NCI-H2081 treated with DMSO at 0.1 percent for 48 hours (cell line): ENCODE data around the gene MEGF11.
A peak's percentile ranks its signal among the peaks of the same experiment; 100 is the strongest.
"Not testable (repeated sequence)": the region's sequence is repeated elsewhere in the genome, so short reads cannot be mapped to it uniquely, and the experiment has no call there.

Experiments
- DNase-seq: peaks from one replicate; lab custom pipeline; 2025; lab: John Stamatoyannopoulos, UW

MEGF11 gene

DNA sequence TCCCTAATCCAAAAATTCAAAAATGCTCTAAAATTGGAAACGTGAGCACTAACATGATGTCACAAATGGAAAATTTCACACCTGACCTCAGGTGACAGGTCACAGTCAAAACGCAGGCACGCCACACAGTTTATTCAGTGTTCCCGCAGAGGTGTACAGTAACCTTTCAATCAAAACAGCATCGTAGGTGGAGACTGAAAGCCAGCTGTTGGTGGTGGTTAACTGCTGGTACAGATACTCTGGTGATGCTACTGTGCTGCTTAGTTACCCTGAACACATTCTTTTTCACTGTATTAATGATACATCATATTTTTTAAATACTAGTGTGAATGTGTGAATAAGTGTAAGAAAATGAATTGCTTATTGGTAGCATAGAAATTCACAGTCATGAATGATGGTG is 360.5 kb downstream of the MEGF11 start:
- no peak for DNase-seq

DNA sequence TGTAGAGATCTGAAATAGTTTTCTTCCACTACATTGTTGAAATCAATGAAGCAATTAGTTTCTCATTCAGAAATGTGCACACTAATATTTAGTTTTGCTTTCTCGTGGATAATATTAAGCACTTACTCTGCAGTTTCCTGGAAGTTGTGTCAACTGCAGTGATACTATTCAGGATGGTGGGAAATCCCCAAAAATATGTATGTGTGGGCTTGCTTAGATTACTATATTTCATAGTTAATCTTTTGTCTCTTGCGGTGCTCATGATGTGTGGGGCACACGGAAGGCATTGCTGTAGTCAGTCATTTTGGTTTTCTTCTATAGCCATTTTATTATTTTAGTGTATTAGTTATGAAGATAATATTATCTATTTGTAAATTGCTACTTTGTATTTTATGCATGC is 364.6 kb downstream of the MEGF11 start:
- no peak for DNase-seq

DNA sequence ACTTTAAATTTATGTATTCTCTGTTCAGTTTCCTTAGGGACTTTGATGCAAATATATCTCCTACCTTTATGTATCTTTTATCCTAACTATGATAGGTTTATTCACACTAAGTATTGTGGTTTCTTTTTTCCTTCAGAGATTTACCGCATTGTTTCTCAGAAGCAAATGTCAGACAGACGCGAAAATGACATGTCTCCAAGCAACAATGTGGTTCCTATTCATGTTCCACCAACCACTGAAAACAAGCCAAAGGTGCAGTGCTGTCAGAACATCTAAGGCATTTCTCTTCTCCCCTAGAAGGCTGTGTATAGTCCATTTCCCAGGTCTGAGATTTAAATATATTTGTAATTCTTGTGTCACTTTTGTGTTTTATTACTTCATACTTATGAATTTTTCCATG is 366.0 kb downstream of the MEGF11 start:
- no peak for DNase-seq

DNA sequence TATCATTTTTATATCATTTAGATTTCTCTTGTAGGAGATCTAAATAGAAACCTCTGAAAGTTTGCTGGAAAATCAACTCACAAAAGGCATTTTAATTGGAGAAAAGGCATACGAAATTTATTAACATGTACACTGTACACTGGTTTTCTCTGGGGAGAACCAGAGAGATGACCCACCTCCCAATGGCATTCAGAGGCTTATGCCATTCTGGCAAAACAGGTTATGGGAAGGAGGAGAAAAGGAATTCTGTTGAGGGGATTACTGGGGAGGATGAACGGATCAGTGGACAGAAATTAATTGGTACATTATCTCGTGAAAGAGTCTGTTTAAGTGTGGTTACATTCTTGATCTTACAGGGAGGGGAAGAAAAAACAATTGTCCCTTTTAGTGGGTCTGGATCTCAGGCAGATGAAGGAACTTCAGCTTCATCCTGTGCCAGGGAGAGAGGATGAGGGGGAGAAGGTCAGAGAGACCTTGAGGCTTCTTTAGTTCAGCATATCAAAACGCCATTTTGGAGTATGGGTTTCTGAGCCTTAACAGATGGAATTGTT is 367.8 kb downstream of the MEGF11 start:
- DNase-seq = no peak

DNA sequence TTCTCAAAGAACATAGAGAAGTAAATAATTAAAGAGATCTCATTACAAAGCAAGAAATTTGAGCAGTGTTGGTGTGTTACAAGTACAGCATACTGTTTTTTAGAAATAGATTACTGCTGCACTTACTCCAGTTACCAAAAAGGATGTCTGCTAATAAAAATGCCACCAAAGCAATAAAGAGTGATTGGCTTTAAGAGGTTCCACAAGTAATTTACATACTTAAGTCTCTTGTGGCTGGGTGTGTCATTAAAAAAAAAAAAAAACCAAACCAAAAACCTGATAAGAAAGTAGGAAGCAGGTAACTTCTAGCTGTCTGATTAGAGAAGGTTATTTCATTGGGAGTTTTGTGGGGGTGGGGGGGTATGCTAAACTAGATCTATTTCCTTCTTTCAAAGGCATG is 369.0 kb downstream of the MEGF11 start:
- no peak for DNase-seq

DNA sequence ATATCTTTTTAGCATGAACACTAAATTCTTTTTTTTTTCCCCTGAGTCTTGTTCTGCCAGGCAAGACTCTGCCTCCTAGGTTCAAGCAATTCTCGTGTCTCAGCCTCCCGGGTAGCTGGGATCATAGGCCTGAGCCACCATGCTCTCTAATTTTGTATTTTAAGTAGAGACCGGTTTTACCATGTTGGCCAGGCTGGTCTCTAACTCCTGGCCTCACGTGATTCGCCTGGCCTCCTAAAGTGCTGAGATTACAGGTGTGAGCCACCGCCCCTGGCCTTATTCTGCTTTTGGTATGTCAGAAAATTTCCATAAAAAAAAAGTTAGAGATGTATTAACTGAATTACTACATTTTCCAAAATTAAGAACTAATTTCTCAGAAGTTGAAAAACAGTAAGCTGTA is 370.0 kb downstream of the MEGF11 start:
- DNase-seq = no peak

DNA sequence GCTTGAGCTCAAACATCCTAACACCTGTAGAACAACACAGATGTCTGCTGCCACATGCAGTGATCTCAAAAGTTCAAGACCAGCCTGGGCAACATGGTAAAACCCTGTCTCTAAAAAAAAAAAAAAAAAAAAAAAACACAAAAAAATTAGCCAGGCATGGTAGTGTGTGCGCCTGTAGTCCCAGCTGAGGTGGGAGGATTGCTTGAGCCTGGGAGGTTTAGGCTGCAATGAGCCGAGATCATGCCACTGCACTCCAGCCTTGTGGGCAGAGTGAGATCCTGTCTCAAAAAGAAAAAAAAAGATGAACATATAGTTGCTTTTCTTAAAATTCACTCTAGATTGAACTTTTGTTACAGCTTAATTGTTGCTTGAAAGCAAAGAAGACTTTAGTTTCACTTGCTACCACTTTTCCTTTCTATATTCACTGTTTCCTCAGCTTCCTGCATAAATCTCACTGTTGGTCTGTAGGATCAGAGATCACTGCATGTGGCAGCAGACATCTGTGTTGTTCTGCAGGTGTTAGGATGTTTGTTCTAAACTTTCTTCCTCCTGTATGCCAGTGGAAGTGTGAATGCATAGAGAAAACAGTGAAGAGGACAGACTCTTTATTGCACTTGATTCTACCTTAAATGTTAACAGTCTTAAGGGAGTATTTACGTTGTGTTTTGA is 371.6 kb downstream of the MEGF11 start:
- DNase-seq = no peak

DNA sequence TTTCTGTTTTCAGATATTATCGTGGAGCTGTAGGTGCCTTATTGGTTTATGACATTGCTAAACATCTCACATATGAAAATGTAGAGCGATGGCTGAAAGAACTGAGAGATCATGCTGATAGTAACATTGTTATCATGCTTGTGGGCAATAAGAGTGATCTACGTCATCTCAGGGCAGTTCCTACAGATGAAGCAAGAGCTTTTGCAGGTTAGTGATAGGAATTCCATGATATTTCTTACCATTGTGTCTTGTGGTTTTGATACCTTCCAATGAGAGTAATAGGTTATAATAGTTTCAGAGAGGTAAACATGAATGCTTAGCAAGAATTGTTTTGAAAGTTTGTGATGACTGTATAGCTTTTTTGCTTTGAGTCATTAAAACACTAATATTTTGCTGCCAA is 375.8 kb downstream of the MEGF11 start:
- DNase-seq = no peak

DNA sequence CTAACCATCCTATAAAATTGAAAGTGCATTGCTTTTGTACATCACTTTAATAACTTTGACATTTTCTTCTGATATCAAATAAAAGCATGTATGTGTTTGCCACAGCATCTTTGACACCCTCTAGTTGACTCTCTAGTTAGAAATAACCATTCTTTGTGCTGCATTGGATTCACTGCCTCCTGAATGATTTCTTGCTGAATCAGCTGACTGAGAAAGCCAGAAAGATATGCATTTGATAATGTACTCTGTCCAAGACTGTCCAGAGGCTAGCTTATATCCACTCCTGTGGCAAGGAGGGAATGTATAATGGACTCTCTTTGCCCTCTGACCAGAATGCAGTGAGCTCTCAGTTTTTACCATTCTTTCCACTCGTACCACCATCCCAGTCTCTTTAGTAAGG is 378.1 kb downstream of the MEGF11 start:
- no peak for DNase-seq

DNA sequence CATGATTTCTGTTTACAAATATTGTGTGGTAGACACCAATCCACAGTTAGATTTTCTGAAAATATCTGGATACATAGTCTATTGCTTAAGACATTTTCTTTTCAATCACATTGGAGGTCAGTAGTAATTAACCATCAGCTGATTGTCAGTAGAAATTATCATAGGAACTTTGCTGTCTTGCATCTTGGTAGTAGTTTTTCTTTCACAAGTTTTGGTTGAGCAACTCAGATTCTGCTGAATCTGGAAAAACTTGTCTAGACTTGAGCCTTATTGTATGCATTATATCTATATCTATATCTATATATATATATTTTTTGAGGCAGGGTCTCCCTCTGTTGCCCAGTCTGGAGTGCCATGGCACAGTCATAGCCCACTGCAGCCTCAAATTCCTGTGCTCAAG is 380.3 kb downstream of the MEGF11 start:
- DNase-seq = no peak

DNA sequence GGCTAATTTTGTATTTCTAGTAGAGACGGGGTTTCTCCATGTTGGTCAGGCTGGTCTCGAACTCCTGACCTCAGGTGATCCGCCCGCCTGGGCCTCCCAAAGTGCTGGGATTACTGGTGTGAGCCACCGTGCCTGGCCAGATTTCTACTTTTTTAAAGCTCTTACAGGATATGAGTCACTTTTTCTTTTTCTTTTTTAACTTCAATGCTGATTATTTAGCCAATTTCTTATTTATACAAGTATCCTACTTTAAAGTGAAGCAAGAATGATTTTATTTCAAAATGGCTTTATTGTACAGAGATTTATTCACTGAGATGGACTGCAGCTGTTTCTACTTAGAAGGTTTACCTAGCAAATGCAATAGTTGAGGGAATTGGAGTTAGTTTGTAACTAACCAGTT is 381.0 kb downstream of the MEGF11 start:
- DNase-seq = not testable (repeated sequence)

DNA sequence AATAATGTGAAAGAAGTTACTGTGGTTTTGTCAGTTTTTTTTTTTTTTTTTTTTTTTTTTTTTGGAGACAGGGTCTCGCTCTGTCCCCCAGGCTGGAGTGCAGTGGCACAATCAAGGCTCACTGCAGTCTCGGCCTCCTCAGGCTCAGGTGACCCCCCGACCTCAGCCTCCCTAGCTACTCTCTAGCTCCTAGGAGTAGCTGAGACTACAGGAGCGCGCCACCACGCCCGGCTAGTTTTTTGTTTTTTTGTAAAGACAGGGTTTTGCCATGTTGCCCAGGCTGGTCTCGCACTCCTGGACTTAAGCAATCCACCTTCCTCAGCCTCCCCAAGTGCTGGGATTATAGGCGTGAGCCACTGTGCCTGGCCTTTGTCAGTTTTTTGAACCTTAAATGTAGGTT is 381.7 kb downstream of the MEGF11 start:
- DNase-seq = not testable (repeated sequence)

DNA sequence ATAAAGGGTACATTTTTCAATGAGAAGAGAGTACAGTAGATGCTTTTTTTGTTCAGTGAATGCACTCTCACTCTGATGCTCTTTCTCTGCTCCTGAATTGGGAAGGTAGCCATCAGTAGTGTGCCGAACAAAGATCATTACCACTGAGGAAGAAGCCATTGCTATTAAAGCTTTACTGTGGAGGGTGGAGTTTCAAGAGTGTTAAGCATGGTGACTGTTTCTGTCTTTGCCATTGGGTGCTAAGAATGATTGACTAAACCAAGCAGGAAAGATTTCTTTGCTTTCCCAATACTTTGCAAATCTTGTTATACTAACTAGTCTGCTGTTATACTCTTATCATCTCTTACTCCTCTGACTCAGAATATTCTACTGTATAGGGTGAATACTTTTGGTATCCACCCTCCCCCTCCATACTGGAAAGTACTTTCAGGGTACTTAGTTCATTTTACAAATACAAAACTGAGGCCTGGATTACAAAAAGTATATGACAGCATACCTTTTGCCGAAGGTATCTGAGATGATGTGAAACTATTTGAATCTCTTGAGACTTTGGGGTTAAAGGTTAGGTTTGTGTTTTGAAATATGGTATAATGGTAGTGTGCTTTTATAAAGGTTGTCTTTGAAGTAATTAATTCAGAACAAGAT is 382.5 kb downstream of the MEGF11 start:
- DNase-seq = no peak

DNA sequence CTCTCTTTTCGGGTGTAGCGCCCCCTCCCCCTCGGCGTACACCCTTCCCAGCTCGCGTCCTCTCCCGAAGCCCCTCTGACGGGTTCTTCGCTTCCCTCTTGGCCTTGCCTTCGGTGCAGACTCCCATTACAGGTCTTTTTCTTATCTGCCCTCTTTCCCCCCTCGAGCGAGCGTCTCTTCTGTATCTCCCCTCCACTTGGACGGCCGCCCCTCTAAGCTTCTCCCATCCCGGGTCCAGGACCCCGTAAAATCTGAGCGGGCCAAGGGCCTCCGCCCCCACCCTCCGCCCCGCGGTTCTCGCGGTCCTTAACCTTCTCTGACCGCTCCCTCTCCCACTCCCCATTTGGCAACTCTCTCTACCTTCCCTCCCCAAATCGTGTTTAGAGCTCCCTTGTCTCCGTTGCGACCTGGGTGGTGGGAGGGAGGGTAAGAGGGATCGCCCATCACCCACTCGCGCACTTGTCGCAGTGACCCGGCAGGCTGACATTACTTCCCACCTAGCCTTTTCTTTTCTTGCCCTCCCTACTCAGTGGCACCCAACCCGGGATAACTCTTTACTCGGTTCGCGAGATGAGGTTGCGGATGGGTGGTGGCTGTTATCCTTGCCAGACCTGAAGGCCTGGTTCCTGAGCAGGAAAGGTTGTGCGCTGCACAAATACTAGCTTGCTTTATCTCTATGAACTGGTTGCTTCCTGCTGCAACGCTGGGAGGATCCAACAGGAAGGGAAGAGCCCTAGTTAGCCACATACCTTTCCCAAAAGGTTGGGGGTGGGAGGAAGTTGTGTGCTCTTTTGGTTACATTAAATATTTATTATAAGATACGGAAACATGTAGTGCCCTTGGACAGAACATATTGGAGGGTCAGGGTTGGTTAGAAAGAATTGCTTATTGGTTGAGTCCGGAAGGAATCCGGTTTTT is 383.3 kb downstream of the MEGF11 start:
- DNase-seq = no peak

DNA sequence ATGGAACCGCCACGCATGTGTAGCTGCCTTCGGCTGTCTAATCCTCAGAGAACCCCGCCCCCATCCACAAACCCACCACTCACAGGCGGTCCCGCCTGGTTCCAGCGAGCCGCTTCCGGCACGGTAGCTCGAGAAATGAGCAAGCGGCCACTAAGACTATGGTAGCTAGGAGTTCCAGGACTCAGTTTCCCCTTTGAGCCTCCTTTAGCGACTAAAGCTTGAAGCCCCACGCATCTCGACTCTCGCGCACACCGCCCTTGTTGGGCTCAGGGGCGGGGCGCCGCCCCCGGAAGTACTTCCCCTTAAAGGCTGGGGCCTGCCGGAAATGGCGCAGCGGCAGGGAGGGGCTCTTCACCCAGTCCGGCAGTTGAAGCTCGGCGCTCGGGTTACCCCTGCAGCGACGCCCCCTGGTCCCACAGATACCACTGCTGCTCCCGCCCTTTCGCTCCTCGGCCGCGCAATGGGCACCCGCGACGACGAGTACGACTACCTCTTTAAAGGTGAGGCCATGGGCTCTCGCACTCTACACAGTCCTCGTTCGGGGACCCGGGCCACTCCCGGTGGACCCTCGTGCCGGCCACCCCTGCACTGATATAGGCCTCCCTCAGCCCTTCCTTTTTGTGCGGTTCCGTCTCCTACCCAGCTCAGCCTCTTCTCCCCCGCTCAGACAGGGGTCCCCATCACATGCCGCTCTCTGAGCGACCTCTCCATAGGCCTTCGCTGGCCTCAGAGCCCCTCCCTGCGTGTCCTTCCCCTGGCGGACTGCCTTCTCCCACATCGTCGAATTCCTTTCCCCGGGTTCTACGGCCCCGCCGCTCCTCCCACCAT is 384.2 kb downstream of the MEGF11 start, which contains the start of gene RAB11A:
Gene RAB11A (plus strand): TSS at position 366 of the 828 bp plus-strand sequence. CDS start 95 bp downstream, at position 461.
- DNase-seq = peak; percentile 86

DNA sequence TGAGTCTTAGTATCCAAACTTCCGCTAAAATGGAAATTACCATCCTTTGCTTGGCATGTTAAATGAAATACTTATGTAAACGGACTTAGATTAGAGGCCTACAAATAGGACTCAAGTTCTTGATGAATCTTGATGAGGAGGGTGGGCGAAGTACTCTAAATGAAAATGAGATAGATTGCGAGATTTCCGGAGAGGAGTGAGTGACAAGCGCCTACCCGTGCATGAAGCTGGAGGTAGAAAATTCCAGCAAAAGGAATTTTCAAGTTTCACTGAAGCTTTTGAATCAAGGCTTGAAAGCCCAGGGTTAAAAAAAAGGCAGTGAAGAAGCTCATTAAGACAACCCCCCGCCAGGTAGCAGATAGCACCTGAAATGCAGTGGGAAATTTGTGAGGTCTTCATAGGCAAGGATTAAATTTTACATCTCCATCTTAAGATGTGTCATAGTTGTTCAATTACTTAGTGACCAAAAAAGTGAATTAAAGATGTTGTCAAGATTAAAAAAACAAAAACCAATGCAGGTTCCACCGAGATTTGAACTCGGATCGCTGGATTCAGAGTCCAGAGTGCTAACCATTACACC is 384.9 kb downstream of the MEGF11 start:
- DNase-seq = no peak

DNA sequence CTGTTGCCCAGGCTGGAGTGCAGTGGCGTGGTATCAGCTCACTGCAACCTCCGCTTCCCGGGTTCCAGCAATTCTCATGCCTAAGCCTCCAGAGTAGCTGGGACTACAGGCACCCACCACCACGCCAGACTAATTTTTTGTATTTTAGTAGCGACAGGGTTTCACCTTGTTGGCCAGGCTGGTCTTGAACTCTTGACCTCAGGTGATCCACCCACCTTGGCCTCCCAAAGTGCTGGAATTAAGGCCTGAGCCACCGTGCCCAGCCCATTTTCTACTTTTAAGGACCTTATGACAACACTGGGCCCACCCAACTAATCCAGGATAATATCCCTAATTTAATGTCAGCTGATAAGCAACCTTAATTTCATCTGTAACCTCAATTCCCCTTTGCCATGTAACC is 385.6 kb downstream of the MEGF11 start:
- DNase-seq = not testable (repeated sequence)

DNA sequence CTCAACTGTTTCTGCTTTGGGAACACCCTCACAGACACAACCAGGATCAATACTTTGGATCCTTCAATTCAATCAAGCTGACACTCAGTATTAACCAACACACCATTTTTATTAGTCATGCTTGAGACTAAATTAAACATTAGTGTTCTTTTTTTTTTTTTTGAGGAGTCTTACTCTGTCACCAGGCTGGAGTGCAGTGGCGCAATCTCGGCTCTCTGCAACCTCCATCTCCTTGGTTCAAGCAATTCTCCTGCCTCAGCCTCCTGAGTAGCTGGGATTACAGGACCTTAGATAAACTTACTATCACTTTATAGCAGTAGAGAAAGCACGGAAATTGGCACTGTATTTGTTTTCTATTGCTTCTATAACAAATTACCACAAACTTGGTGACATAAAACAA is 386.3 kb downstream of the MEGF11 start:
- no peak for DNase-seq

DNA sequence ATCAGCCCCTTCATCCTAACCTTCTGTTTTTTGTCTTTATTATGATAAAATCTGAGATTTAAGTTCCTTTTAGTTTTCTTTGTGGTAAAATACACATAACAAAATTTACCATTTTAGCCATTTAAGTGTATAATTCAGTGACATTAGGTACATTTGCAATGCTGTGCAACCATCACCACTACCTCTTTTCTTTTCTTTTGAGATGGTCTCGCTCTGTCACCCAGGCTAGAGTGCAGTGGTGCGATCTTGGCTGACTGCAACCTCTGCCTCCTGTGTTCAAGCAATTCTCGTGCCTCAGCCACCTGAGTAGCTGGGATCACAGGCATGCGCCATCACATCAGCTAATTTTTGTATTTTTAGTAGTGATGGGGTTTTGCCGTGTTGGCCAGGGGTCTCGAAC is 390.4 kb downstream of the MEGF11 start:
- DNase-seq = no peak

DNA sequence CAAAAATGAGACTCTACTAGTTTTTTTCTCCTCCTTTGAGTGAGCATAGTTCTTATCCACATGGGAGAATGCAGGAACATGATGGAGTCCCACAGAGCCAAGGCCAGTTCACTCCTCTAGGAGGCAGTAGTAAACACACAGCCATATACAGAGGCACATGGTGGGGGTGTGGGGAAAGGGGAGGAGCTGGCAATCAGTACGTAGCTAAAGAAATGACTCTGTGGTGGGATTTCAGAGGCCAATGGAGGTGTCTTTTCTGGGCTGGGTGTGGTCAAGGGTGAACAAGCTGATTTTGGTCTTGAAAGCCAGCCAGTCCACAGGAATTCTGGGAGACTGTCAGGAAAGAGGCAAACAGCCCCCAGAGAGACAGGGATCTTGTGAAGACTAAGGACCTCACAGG is 390.9 kb downstream of the MEGF11 start:
- DNase-seq = no peak

DNA sequence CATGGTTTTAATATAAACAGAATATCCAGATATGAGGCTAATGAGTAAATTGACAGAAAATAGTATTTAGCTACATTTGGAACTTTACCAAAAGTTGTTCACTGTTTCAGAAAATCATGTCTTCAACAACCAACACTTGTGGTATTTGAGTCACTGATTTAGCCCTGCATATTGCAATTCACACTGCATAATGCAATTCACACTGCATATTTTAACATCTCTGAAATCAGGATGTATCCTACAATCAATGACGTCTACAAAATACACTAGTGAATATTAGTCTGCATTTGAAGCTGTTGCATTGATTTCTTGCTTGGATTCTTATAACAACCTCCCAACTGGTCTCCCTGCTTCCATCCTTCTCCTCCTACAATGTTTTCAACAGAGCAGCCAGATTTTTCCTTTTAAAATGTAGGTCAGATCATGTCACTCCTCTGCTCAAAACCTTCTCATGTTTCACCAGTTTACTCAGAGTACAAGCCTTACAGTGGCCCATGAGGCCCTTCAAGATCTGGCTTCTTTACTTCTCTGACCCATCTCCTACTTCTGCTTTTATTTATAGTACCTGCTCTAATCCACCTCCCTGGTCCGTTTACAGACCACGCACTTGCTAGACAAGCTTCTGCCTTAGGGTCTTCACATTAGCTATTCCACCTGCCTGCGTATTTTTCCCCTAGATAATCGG is 395.7 kb downstream of the MEGF11 start:
- no peak for DNase-seq
